Uterus (tissue), 4 donors: ENCODE results near the gene MYO9B. TPM values are rescaled to one million over a fixed set of nuclear protein-coding genes. Genes with fewer than 3 reads are reported as not detected.

ENCODE experiments used
- DNase-seq, 2 donors: peaks; one replicate each; pipeline ENCODE4 v3.0.0-alpha.2; 2019 to 2020
- H3K27ac ChIP-seq, 2 donors: fragments of 200-600 bp; sonication (generic); 1 replicate in 1 of 2; 2 replicates in 1 of 2; pipeline ENCODE4 v1.5.1; 2016 to 2018
- H3K27me3 ChIP-seq, 2 donors: fragments of 200-600 bp; sonication (generic); one replicate each; pipeline ENCODE4 v1.5.1; 2018 to 2019; ENCODE audit warnings: control low read depth in 1 of 2
- H3K36me3 ChIP-seq, 2 donors: fragments of 200-600 bp; sonication (generic); one replicate each; pipeline ENCODE4 v1.5.1; 2019; ENCODE audit warnings: control low read depth in 1 of 2
- H3K4me1 ChIP-seq, 2 donors: fragments of 200-600 bp; sonication (generic); one replicate each; pipeline ENCODE4 v1.5.1; 2018 to 2019; ENCODE audit warnings: control low read depth in 1 of 2
- H3K4me3 ChIP-seq, 2 donors: fragments of 200-600 bp; sonication (generic); 1 replicate in 1 of 2; 2 replicates in 1 of 2; pipeline ENCODE4 v1.5.1; 2018 to 2019; ENCODE audit warnings: mild to moderate bottlenecking in 1 of 2
- H3K9me3 ChIP-seq, 2 donors: fragments of 200-600 bp; sonication (generic); one replicate each; pipeline ENCODE4 v1.5.1; 2019; ENCODE audit warnings: control low read depth in 1 of 2
- POLR2A ChIP-seq, 2 donors: fragments of 450-650 bp; IDR thresholded peaks; one replicate each; pipeline ENCODE4 v1.6.1; 2016; ENCODE audit warnings: antibody characterized with exemption in 2 of 2, mild to moderate bottlenecking in 1 of 2, moderate library complexity in 1 of 2
- intact Hi-C: fragments of 100-400 bp; cut with DNase I; formaldehyde crosslinking; loops from one replicate; pipeline ENCODE4 v1.15.1; 2023; ENCODE audit warnings: low total_unique reads
- total RNA-seq, 4 donors: library from RNA; depleted of rRNA in 3 of 4; stranded (reverse); fragments of >200 nt in 3 of 4; gene quantifications; one replicate each; pipeline versions ENCODE4 v1.1.0 to v1.2.4, GENCODE V29; 2014 to 2023
- TF ChIP-seq, protein P1 (sequence below), 4 experiments: fragments of 200-600 bp in 2 of 4; fragments of 450-650 bp in 2 of 4; sonication (generic) in 2 of 4; IDR thresholded peaks; one replicate each; pipeline ENCODE4 v1.5.1; 2016 to 2019; ENCODE audit warnings: antibody characterized with exemption in 4 of 4, mild to moderate bottlenecking in 2 of 4, moderate library complexity in 1 of 4
- donor health status: DM: yes; HTN: yes; CAD: no.

The MYO9B gene
- total RNA-seq, 4 donors from 2014 or later, result 17.6 to 117 (median 54.1) TPM

DNA sequence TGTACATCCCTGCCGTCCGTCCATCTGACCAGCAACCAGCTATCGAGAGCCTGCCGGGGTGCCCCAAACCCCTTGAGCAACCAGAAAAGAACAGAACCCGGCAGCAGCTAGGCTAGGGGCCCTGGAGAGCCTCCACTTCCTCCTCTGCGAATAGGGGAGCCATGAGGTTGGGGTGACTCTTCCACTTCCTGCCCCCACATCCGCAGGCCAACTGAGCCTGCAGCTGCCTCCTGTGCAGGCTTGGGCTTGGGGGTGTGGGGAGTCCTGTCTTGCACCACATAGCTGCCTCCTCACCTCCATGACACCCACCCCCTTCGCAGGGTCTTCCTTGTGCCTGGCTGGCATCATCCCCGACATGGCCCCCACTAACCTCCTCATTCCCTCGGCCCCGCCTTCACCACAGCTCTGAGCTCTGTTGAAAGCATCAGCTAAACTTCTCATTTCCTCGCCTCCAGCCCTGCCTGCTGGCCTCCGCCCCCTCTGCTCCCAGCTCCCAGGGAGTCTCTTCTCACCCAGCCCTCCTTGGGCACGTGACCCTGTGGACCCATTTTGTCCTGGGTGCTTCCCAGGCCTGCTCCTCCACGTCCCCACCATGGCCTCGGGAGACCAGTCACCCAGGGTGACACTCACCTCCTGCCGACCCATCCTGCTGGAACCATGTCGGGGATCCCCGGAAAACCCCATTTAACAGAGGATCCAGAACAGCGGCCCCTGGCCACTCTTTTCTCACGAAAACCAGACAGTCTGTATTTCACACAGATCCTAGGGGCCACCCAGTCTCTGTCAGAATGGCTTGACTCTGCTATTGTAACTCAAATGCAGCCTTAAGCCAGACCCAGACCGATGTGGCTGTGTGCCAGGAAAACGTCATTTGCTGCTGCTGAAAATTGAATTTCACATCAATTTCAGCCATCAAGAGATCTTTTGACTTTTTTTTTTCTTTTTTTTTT lies 50.4 kb downstream of the MYO9B start:
- Histone ChIP-seq H3K4me1 (no peaks in the 10 kb centered on the region), H3K36me3 (no peaks in the 10 kb centered on the region), H3K9me3 (no peaks in the 10 kb centered on the region), H3K27ac (peak overlapping the region; percentile 4 to 35), H3K27me3 (no peaks in the 10 kb centered on the region), H3K4me3 (no peak overlapping the region)
- TF ChIP-seq POLR2A (IDR thresholded peaks at IDR 0.05), result no peak
- TF ChIP-seq, protein P1, sequence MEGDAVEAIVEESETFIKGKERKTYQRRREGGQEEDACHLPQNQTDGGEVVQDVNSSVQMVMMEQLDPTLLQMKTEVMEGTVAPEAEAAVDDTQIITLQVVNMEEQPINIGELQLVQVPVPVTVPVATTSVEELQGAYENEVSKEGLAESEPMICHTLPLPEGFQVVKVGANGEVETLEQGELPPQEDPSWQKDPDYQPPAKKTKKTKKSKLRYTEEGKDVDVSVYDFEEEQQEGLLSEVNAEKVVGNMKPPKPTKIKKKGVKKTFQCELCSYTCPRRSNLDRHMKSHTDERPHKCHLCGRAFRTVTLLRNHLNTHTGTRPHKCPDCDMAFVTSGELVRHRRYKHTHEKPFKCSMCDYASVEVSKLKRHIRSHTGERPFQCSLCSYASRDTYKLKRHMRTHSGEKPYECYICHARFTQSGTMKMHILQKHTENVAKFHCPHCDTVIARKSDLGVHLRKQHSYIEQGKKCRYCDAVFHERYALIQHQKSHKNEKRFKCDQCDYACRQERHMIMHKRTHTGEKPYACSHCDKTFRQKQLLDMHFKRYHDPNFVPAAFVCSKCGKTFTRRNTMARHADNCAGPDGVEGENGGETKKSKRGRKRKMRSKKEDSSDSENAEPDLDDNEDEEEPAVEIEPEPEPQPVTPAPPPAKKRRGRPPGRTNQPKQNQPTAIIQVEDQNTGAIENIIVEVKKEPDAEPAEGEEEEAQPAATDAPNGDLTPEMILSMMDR (IDR thresholded peaks at IDR 0.05), result no peak
- intact Hi-C loops, result no loop called here
- DNase-seq, result peak in 1 of 2 donors; percentile 44

DNA sequence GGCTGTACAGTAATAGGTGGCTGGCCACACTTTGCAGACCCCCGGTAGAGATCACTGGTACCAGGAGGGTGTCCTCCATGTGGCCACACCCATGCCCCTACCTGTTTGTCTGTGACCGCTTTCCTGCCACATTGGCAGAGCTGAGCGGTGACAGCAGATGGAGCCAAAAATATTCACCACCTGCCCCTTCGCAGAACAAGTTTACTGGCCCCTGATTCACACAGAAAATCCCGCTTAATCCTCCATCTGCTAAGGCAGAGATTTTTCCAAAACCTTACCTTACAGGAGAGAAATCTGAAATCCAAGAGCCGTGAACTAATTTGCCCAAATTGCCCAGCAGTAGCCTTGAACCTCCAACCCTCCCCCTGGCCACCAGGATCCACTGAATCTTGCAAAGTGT lies 52.1 kb downstream of the MYO9B start:
- Histone ChIP-seq H3K27ac (no peak overlapping the region), H3K9me3 (no peaks in the 10 kb centered on the region), H3K27me3 (no peaks in the 10 kb centered on the region), H3K4me1 (no peaks in the 10 kb centered on the region), H3K4me3 (no peak overlapping the region), H3K36me3 (no peaks in the 10 kb centered on the region)
- intact Hi-C loops, result no loop called here
- TF ChIP-seq POLR2A (IDR thresholded peaks at IDR 0.05), result no peak
- no peak for DNase-seq

DNA sequence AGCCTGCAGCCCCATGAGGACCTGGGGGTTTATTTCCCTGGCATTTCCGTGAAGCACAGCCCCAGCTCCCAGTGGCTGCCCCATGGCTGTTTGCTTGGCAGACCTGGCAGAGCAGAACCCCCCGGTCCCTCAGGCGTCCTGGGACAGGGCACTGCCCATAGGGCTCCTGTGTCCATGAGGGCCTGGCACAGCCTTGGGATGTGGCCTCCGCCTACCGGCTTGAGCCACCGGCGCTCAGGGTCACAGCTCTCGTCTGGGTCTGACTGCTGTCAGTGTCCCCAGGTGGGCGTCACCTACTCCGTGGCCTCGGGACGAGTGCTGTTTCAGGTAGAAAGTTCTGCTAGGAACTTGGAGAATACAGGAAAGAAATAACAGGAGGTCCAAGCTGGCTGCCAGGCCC lies 52.8 kb downstream of the MYO9B start:
- no peaks in the 10 kb centered on the region for H3K9me3 ChIP-seq
- no peaks in the 10 kb centered on the region for H3K36me3 ChIP-seq
- no peak for DNase-seq
- H3K4me1 ChIP-seq, result no peaks in the 10 kb centered on the region
- no peak for TF ChIP-seq POLR2A (IDR thresholded peaks at IDR 0.05)
- intact Hi-C loops, result no loop called here
- no peak overlapping the region for H3K4me3 ChIP-seq
- no peak overlapping the region for H3K27ac ChIP-seq
- H3K27me3 ChIP-seq, result no peaks in the 10 kb centered on the region

DNA sequence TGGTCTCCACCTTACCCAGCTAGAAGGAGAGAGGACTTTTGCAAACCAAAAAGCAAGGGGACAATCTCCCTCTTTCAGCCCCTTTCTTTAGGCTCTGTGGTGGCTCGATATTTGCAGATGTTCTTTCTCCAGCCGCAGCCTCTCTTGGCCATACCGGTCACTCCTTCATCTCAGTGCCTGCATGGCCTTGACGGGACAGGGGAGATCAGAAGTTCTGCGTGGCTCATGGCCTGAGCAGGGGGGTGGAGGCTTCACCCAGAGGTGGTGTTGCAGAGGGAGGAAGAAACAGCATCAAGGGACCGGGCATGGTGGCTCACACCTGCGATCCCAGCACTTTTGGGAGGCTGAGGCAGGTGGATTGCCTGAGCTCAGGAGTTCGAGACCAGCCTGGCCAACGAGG lies 53.2 kb downstream of the MYO9B start:
- Histone ChIP-seq H3K4me3 (no peak overlapping the region), H3K36me3 (no peaks in the 10 kb centered on the region), H3K27me3 (no peaks in the 10 kb centered on the region), H3K27ac (no peak overlapping the region), H3K9me3 (no peaks in the 10 kb centered on the region), H3K4me1 (no peaks in the 10 kb centered on the region)
- no peak for DNase-seq
- intact Hi-C loops, result no loop called here
- TF ChIP-seq POLR2A (IDR thresholded peaks at IDR 0.05), result no peak
- TF ChIP-seq, protein P1 (IDR thresholded peaks at IDR 0.05), result no peak

DNA sequence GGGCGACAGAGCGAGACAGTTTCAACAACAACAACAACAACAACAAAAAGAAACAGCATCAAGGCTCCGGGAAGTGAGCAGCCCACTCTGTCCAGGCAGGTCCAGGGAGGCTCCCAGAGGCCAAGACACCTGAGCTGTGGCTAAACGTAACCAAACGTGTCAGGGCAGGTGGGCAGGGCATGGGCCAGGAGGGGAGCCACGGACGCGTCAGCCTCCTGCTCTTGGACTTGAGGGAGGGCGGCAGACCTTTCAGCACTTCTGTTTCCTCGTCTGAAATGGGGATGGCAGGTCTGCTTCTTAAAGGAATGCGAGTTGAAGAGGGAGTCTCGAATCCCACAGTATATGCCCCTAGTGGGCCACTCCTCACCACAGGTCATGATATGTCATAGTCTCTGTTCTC lies 53.8 kb downstream of the MYO9B start:
- Histone ChIP-seq H3K9me3 (no peaks in the 10 kb centered on the region), H3K4me1 (peaks cover 0 to under 1% of the 10 kb centered on the region in 2 donors), H3K27ac (no peak overlapping the region), H3K36me3 (no peaks in the 10 kb centered on the region), H3K27me3 (no peaks in the 10 kb centered on the region), H3K4me3 (no peak overlapping the region)
- no peak for TF ChIP-seq POLR2A (IDR thresholded peaks at IDR 0.05)
- TF ChIP-seq, protein P1 (IDR thresholded peaks at IDR 0.05), result no peak
- DNase-seq, result no peak
- intact Hi-C loops, result no loop called here
